K562 (cell line): Measurements from ENCODE around the gene TAS2R42. TPM values are rescaled to one million over a fixed set of nuclear protein-coding genes. Genes with fewer than 3 reads are reported as not detected.

Experiments
- ATAC-seq: fragments of 200-7000 bp; cut with Tn5 transposase; 3 replicates; pipeline ENCODE4 v1.9.1; 2020; ENCODE audit warnings: moderate library complexity
- BruUV-seq: library from RNA; stranded (reverse); fragments of 400-500 nt; replicated peaks from 2 replicates; lab custom pipeline; 2021; lab: Mats Ljungman, UMichigan
- CTCF ChIA-PET: fragments of 300-600 bp; formaldehyde crosslinking; extraction: SDS; loops from one replicate; lab custom pipeline; 2021; ENCODE audit warnings: low intra/inter-chr PET ratio; lab: Yijun Ruan, JAX
- POLR2A ChIA-PET: fragments of 300-600, 350-650 bp; sonication (Branson Sonifier 250); formaldehyde crosslinking; extraction: SDS; loops from one replicate; lab custom pipeline; 2021; ENCODE audit warnings: antibody characterized with exemption, inconsistent platforms; lab: Yijun Ruan, JAX
- DNase-seq, 4 experiments: peaks; one replicate each; pipeline versions ENCODE4 v3.0.0 to v3.0.0-alpha.2; 2011 to 2018; ENCODE audit warnings: low spot score in 3 of 4, mixed read lengths in 3 of 4; ENCODE audit errors: extremely low read depth in 1 of 4
- FAIRE-seq: peaks from 2 replicates; lab custom pipeline; 2011; peaks lifted over from hg19 to GRCh38; lab: Jason Lieb, UNC
- H2AFZ ChIP-seq: 2 replicates; pipeline ENCODE4 v1.6.0; 2011; ENCODE audit warnings: low read depth, low read length, control low read depth, inconsistent platforms
- H3K27ac ChIP-seq: fragments of 200-600 bp; 3 replicates; pipeline ENCODE4 v1.8.0; 2011; ENCODE audit warnings: low read depth, mild to moderate bottlenecking, control low read depth, inconsistent platforms, low read length, moderate library complexity, mixed read lengths; ENCODE audit errors: extremely low read depth
- H3K27me3 ChIP-seq, 2 experiments: fragments of 300-600 bp in 1 of 2; 2 replicates in 1 of 2; 3 replicates in 1 of 2; pipeline versions ENCODE4 v1.6.0 to v1.8.0; 2011; ENCODE audit warnings: inconsistent platforms in 2 of 2, low read length in 2 of 2, mild to moderate bottlenecking in 1 of 2, mixed read lengths in 1 of 2, moderate library complexity in 1 of 2; ENCODE audit not compliant: control insufficient read depth in 2 of 2, insufficient read depth in 2 of 2
- H3K36me3 ChIP-seq: fragments of 300-600 bp; 3 replicates; pipeline ENCODE4 v1.8.0; 2011; ENCODE audit warnings: mild to moderate bottlenecking, low read length, inconsistent platforms; ENCODE audit not compliant: control insufficient read depth, insufficient read depth
- H3K4me1 ChIP-seq, 2 experiments: fragments of 200-600 bp in 1 of 2; replicated peaks in 1 of 2; 2 replicates in 1 of 2; 3 replicates in 1 of 2; pipeline versions ENCODE4 v1.5.1 to v1.8.0; 2011; ENCODE audit warnings: inconsistent platforms in 2 of 2, low read length in 2 of 2, mild to moderate bottlenecking in 1 of 2, mixed read lengths in 1 of 2, moderate library complexity in 1 of 2; ENCODE audit not compliant: control insufficient read depth in 2 of 2, insufficient read depth in 2 of 2
- H3K4me2 ChIP-seq: 2 replicates; pipeline ENCODE4 v1.6.1; 2011; ENCODE audit warnings: low read length, control low read depth, inconsistent platforms, mixed read lengths; ENCODE audit not compliant: insufficient read depth
- H3K4me3 ChIP-seq: fragments of 200-600 bp; sonication (generic), shearing (Covaris generic); 2 replicates; pipeline ENCODE4 v1.5.1; 2016; ENCODE audit warnings: control low read depth, inconsistent platforms
- H3K79me2 ChIP-seq: fragments of 200-600 bp; 3 replicates; pipeline ENCODE4 v1.8.0; 2011; ENCODE audit warnings: low read length, inconsistent platforms; ENCODE audit not compliant: control insufficient read depth, insufficient read depth
- H3K9ac ChIP-seq, 2 experiments: 2 replicates each; pipeline versions ENCODE4 v1.6.0 to v1.6.1; 2011; ENCODE audit warnings: low read depth in 2 of 2, low read length in 2 of 2, control low read depth in 1 of 2, inconsistent platforms in 1 of 2, mild to moderate bottlenecking in 1 of 2, mixed read lengths in 1 of 2; ENCODE audit not compliant: insufficient read depth in 1 of 2
- H3K9me1 ChIP-seq: one replicate; pipeline ENCODE4 v1.6.0; 2011; ENCODE audit warnings: inconsistent platforms, mild to moderate bottlenecking, low read length, moderate library complexity; ENCODE audit not compliant: control insufficient read depth, insufficient read depth
- H3K9me3 ChIP-seq: replicated peaks from 2 replicates; pipeline ENCODE4 v1.5.1; 2011; ENCODE audit warnings: low read depth, low read length, inconsistent platforms; ENCODE audit not compliant: control insufficient read depth, insufficient read depth
- H4K20me1 ChIP-seq: replicated peaks from 2 replicates; pipeline ENCODE4 v1.6.1; 2011; ENCODE audit warnings: low read length, inconsistent platforms, mixed read lengths; ENCODE audit not compliant: control insufficient read depth, insufficient read depth
- ELF2 ChIP-seq: fragments of 250-450 bp; sonication (Bioruptor Pico); IDR thresholded peaks from 2 replicates; pipeline ENCODE4 v1.5.0; 2021; ENCODE audit warnings: mild to moderate bottlenecking
- GTF3C2 ChIP-seq: IDR thresholded peaks from 3 replicates; pipeline ENCODE4 v1.6.1; 2011; ENCODE audit warnings: borderline replicate concordance, mild to moderate bottlenecking, moderate library complexity; ENCODE audit not compliant: insufficient read length; ENCODE audit errors: extremely low read depth
- ZBTB40 ChIP-seq, 2 experiments: fragments of 450-650 bp in 1 of 2; sonication (generic) in 1 of 2; formaldehyde crosslinking in 1 of 2; IDR thresholded peaks; 2 replicates each; pipeline versions ENCODE4 v1.7.1 to v1.9.0; 2016 to 2022; ENCODE audit warnings: inconsistent platforms in 1 of 2, mild to moderate bottlenecking in 1 of 2, missing genetic modification reagents in 1 of 2
- WGBS: fragments of 100-300 bp; shearing (Covaris generic); methylation state at CpG from one replicate; pipeline ENCODE4 v1.1.6; 2016; ENCODE audit warnings: low coverage, mixed read lengths; ENCODE audit not compliant: insufficient coverage; ENCODE audit errors: missing lambda C conversion rate; 5-methylcytosine and 5-hydroxymethylcytosine counted together
- in situ Hi-C: fragments of 300-500 bp; cut with MboI; formaldehyde crosslinking; loops from 4 replicates; pipeline ENCODE4 v1.15.0; 2018; ENCODE audit warnings: inconsistent platforms, mixed read lengths
- intact Hi-C: fragments of 100-400 bp; cut with micrococcal nuclease; formaldehyde crosslinking; loops from 2 replicates; pipeline ENCODE4 v1.14.2; 2022
- polyA plus RNA-seq, 8 experiments: library from polyadenylated mRNA; depleted of rRNA in 4 of 8; stranded (reverse) in 5 of 8; unstranded in 3 of 8; fragments of >200 nt; fragmentation: Nextera tagmentation in 2 of 8; fragmentation: Illumina TruSeq in 1 of 8; extraction: Ambion mirVana in 2 of 8; extraction: Trizol in 1 of 8; gene quantifications; 2 replicates each; pipeline versions ENCODE4 v1.2.1 to v1.2.3, GENCODE V29; 2011 to 2014; ENCODE audit warnings: inconsistent platforms in 1 of 8, missing spikeins in 1 of 8
- total RNA-seq, 7 experiments: library from RNA; depleted of rRNA in 6 of 7; stranded (reverse); fragments of >200 nt in 6 of 7; fragmentation: Illumina TruSeq in 2 of 7; extraction: Trizol in 2 of 7; gene quantifications; 2 replicates each; pipeline versions ENCODE4 v1.2.1 to v1.2.3, GENCODE V29; 2011 to 2021; ENCODE audit warnings: low replicate concordance in 1 of 7
- TF ChIP-seq, protein P1 (sequence below): fragments of 450-650 bp; IDR thresholded peaks from 2 replicates; pipeline ENCODE4 v1.6.1; 2016; ENCODE audit warnings: mild to moderate bottlenecking

The TAS2R42 gene
- total and polyA plus RNA-seq, 9 of the 15 experiments (the other 6 are each of a cell fraction or from before 2014, with no cell fraction given), result not detected

GRCh38 chr12:11171969-11172675, 14.6 kb downstream of the TAS2R42 start:
- Histone ChIP-seq H2AFZ (peak overlapping the region; percentile 94), H3K9me1 (no peaks in the 10 kb centered on the region), H3K27me3 (no peaks in the 10 kb centered on the region), H3K9ac (peak overlapping the region; percentile 97 to 98; a peak in 3 of 4 replicates), H3K4me1 (peaks cover 6 to 14% of the 10 kb centered on the region in 2 experiments; a peak in 4 of 5 replicates), H3K27ac (peak overlapping the region; percentile 99), H3K4me2 (peak overlapping the region; percentile 87), H3K79me2 (peaks cover 73% of the 10 kb centered on the region), H3K9me3 (no peaks in the 10 kb centered on the region), H4K20me1 (0 out of 2 replicates have a peak, but pooled peaks cover 5% of the 10 kb centered on the region), H3K36me3 (peaks cover 29% of the 10 kb centered on the region; the same call in 2 of the 3 replicates), H3K4me3 (peak overlapping the region; percentile 50)
- ChIA-PET CTCF (no interaction called here), POLR2A (interaction anchor here (0.8 to 2.1 kb wide), 5 partner anchors 9 to 64 kb away, joined by 3 to 12 read pairs (median 6); no protein-coding TSS in a partner anchor)
- in situ Hi-C loops, result no loop called here
- ATAC-seq (0 out of 3 replicates have a peak, but pooled peaks have one; percentile 18), DNase-seq (peak in 1 of 4 experiments; percentile 5), FAIRE-seq (peak; percentile 48)
- intact Hi-C loops, result no loop called here
- TSS peak; percentile 77 for BruUV-seq
- whole genome bisulfite sequencing, result under 1% methylated on average over 10 of the region's 10 CpGs
- TF ChIP-seq, protein P1, sequence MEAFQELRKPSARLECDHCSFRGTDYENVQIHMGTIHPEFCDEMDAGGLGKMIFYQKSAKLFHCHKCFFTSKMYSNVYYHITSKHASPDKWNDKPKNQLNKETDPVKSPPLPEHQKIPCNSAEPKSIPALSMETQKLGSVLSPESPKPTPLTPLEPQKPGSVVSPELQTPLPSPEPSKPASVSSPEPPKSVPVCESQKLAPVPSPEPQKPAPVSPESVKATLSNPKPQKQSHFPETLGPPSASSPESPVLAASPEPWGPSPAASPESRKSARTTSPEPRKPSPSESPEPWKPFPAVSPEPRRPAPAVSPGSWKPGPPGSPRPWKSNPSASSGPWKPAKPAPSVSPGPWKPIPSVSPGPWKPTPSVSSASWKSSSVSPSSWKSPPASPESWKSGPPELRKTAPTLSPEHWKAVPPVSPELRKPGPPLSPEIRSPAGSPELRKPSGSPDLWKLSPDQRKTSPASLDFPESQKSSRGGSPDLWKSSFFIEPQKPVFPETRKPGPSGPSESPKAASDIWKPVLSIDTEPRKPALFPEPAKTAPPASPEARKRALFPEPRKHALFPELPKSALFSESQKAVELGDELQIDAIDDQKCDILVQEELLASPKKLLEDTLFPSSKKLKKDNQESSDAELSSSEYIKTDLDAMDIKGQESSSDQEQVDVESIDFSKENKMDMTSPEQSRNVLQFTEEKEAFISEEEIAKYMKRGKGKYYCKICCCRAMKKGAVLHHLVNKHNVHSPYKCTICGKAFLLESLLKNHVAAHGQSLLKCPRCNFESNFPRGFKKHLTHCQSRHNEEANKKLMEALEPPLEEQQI, result no peak
- TF ChIP-seq ELF2 (CRISPR knock-in tag), result no peak
- TF ChIP-seq GTF3C2, result no peak
- 0 out of 2 replicates have a peak, but pooled peaks have one; percentile 19 for TF ChIP-seq ZBTB40 (IDR thresholded peaks at IDR 0.05)
- TF ChIP-seq ZBTB40 (CRISPR knock-in tag; IDR thresholded peaks at IDR 0.05), result no peak
